ENCODE measurements around the gene TRUB1.
"Not testable (repeated sequence)": the region's sequence is repeated elsewhere in the genome, so short reads cannot be mapped to it uniquely, and the experiment has no call there.

TRUB1 gene

GRCh38 chr10:114937962-114938855 is at the start of gene TRUB1:
TRUB1 (plus strand) TSS chr10:114938195; CDS start chr10:114938254, 59 bp downstream.
- peak; percentile 69 to 82 for DNase-seq (ENCODE audit: low read depth in 2 of 2)

- no peak for DNase-seq (ENCODE audit: low read depth in 2 of 2)
These were observed 44.7 kb upstream of the TRUB1 start for GRCh38 chr10:114893251-114893650.

GRCh38 chr10:114894911-114895310 is 43.1 kb upstream of the TRUB1 start:
- DNase-seq (ENCODE audit: low read depth in 2 of 2) = no peak

GRCh38 chr10:114897011-114897410 is 41.0 kb upstream of the TRUB1 start:
- not testable (repeated sequence) for DNase-seq (ENCODE audit: low read depth in 2 of 2)

GRCh38 chr10:114897593-114897992 is 40.4 kb upstream of the TRUB1 start:
- no peak for DNase-seq (ENCODE audit: low read depth in 2 of 2)

- DNase-seq (ENCODE audit: low read depth in 2 of 2) = no peak
These were observed 38.0 kb upstream of the TRUB1 start for GRCh38 chr10:114899982-114900381.

- no peak for DNase-seq (ENCODE audit: low read depth in 2 of 2)
These were observed 37.3 kb upstream of the TRUB1 start for GRCh38 chr10:114900658-114901057.

- no peak for DNase-seq (ENCODE audit: low read depth in 2 of 2)
These were observed 35.8 kb upstream of the TRUB1 start for GRCh38 chr10:114902151-114902550.

- no peak for DNase-seq (ENCODE audit: low read depth in 2 of 2)
These were observed 32.5 kb upstream of the TRUB1 start for GRCh38 chr10:114905450-114905849.

- DNase-seq (ENCODE audit: low read depth in 2 of 2) = no peak
These were observed 31.0 kb upstream of the TRUB1 start for GRCh38 chr10:114906981-114907380.

GRCh38 chr10:114908896-114909295 is 29.1 kb upstream of the TRUB1 start:
- DNase-seq (ENCODE audit: low read depth in 2 of 2) = no peak

- no peak for DNase-seq (ENCODE audit: low read depth in 2 of 2)
These were observed 26.8 kb upstream of the TRUB1 start for GRCh38 chr10:114911052-114911711.

- DNase-seq (ENCODE audit: low read depth in 2 of 2) = no peak
These were observed 26.1 kb upstream of the TRUB1 start for GRCh38 chr10:114911801-114912469.

- no peak for DNase-seq (ENCODE audit: low read depth in 2 of 2)
These were observed 25.5 kb upstream of the TRUB1 start for GRCh38 chr10:114912470-114912859.

GRCh38 chr10:114914560-114914959 is 23.4 kb upstream of the TRUB1 start:
- no peak for DNase-seq (ENCODE audit: low read depth in 2 of 2)

- no peak for DNase-seq (ENCODE audit: low read depth in 2 of 2)
These were observed 22.7 kb upstream of the TRUB1 start for GRCh38 chr10:114915294-114915693.

GRCh38 chr10:114916653-114917052 is 21.3 kb upstream of the TRUB1 start:
- DNase-seq (ENCODE audit: low read depth in 2 of 2) = no peak

- DNase-seq (ENCODE audit: low read depth in 2 of 2) = no peak
These were observed 20.5 kb upstream of the TRUB1 start for GRCh38 chr10:114917459-114917858.

GRCh38 chr10:114917927-114918672 is 19.9 kb upstream of the TRUB1 start:
- no peak for DNase-seq (ENCODE audit: low read depth in 2 of 2)

GRCh38 chr10:114920459-114920858 is 17.5 kb upstream of the TRUB1 start:
- DNase-seq (ENCODE audit: low read depth in 2 of 2) = no peak

GRCh38 chr10:114922003-114922402 is 16.0 kb upstream of the TRUB1 start:
- no peak for DNase-seq (ENCODE audit: low read depth in 2 of 2)

- no peak for DNase-seq (ENCODE audit: low read depth in 2 of 2)
These were observed 14.4 kb upstream of the TRUB1 start for GRCh38 chr10:114923551-114923950.

Data from stimulated activated CD8-positive, alpha-beta memory T cell treated with anti-CD3 and anti-CD28 coated beads, Interleukin-2, amount 100 ng/mL, for 48 hours (primary cell).